Heart left ventricle (tissue), 16 donors: ENCODE data around the gene MATN1. TPM values are rescaled to one million over a fixed set of nuclear protein-coding genes. Genes with fewer than 3 reads are reported as not detected.

ENCODE experiments used
- ATAC-seq, 4 donors: fragments of 200-7000 bp; cut with Tn5 transposase; one replicate each; pipeline ENCODE4 v1.9.1; 2020 to 2022; ENCODE audit warnings: moderate library complexity in 4 of 4, mild to moderate bottlenecking in 3 of 4, moderate number of reproducible peaks in 1 of 4
- DNase-seq, 5 donors: peaks; one replicate each; pipeline ENCODE4 v3.0.0-alpha.2; 2020
- H3K27ac ChIP-seq, 12 donors: fragments of 200-600 bp; sonication (generic) in 4 of 12; one replicate each; pipeline versions ENCODE4 v1.5.0 to v1.8.0; 2016 to 2022; ENCODE audit warnings: mild to moderate bottlenecking in 2 of 12
- H3K27me3 ChIP-seq, 9 donors: fragments of 200-600 bp; sonication (generic) in 2 of 9; one replicate each; pipeline versions ENCODE4 v1.5.1 to v1.8.0; 2016 to 2022; ENCODE audit warnings: mild to moderate bottlenecking in 3 of 9
- H3K36me3 ChIP-seq, 9 donors: fragments of 200-600 bp; sonication (generic) in 2 of 9; one replicate each; pipeline versions ENCODE4 v1.5.0 to v1.8.0; 2018 to 2022; ENCODE audit warnings: mild to moderate bottlenecking in 2 of 9
- H3K4me1 ChIP-seq, 12 donors: fragments of 200-600 bp; sonication (generic) in 4 of 12; one replicate each; pipeline versions ENCODE4 v1.5.0 to v1.8.0; 2016 to 2022; ENCODE audit warnings: mild to moderate bottlenecking in 3 of 12
- H3K4me3 ChIP-seq, 12 donors: fragments of 200-600 bp; sonication (generic) in 4 of 12; one replicate each; pipeline versions ENCODE4 v1.5.0 to v1.8.0; 2017 to 2022; ENCODE audit warnings: mild to moderate bottlenecking in 9 of 12, moderate library complexity in 4 of 12
- H3K9me3 ChIP-seq, 12 donors: fragments of 200-600 bp; sonication (generic) in 4 of 12; one replicate each; pipeline versions ENCODE4 v1.5.0 to v1.8.0; 2016 to 2022; ENCODE audit warnings: mild to moderate bottlenecking in 1 of 12
- CTCF ChIP-seq, 12 donors: fragments of 200-600 bp; sonication (generic) in 4 of 12; IDR thresholded peaks; one replicate each; pipeline versions ENCODE4 v1.5.0 to v1.8.0; 2018 to 2022; ENCODE audit warnings: antibody characterized with exemption in 12 of 12, mild to moderate bottlenecking in 5 of 12
- POLR2A ChIP-seq, 2 donors: fragments of 450-650 bp; IDR thresholded peaks; one replicate each; pipeline ENCODE4 v1.6.1; 2017; ENCODE audit warnings: antibody characterized with exemption in 2 of 2, mild to moderate bottlenecking in 2 of 2, moderate library complexity in 2 of 2
- WGBS, 4 donors: extraction: QIAGEN DNeasy Blood & Tissue Kit in 2 of 4; methylation state at CpG; one replicate each; pipeline versions ENCODE4 v1.1.5 to v1.1.7; 2013 to 2018; 5-methylcytosine and 5-hydroxymethylcytosine counted together
- intact Hi-C, 10 donors: fragments of 100-400 bp; cut with DNase I; formaldehyde crosslinking; loops; one replicate each; pipeline versions ENCODE4 v1.11.1 to v1.14.2; 2022
- polyA plus RNA-seq, 2 donors: library from polyadenylated mRNA; stranded (reverse); fragments of 200-250 nt; gene quantifications; one replicate each; pipeline ENCODE4 v1.2.3, GENCODE V29; 2013
- total RNA-seq, 9 donors: library from RNA; depleted of rRNA in 2 of 9; stranded (reverse); fragments of >200 nt in 2 of 9; fragmentation: NEBNext Ultra II Directional in 3 of 9; extraction: Animal tissue kit (Norgen Biotek cat#: 25700) in 3 of 9; gene quantifications; one replicate each; pipeline versions ENCODE4 v1.1.0 to v1.2.4, GENCODE V29; 2016 to 2023
- donor health status: ischemic (EF 13 %, LVEDD 7.1; RV severe dilation, severe dysfunction).
- donor health status: healthy with polysubstance abuse.
- donor health status: DM: no; HTN: yes; CAD: no.
- donor health status: DM: no; HTN: no; CAD: no.
- donor health status: ischemic (EF 25% LVEDD 6.9; RV normal size, moderate dysfunction).
- donor health status: ischemic (EF 25% LVEDD 5.7; RV mildly dilated, moderate dysfunction).
- donor health status: healthy.
- donor health status: DM: yes; HTN: yes; CAD: no.
- donor health status: ischemic (EF 35%, LVEDD 5.7; RV mildly dilated, moderate dysfunction).
- donor health status: nonischemic (EF 11% LVEDD 7.7; RV severe dilation, severe dysfunction).
- donor health status: DM: yes; HTN: yes; CAD: no.
- donor health status: PGD.
- donor health status: ischemic (EF 29% LVEDD 5.4; RV normal size, mild dysfunction).
- donor health status: nonischemic (EF 23%, LVEDD 6.1; RV moderate dilation, normal function).

The MATN1 gene
- total and polyA plus RNA-seq, 11 donors, result 0.67 TPM; not detected in 10

DNA sequence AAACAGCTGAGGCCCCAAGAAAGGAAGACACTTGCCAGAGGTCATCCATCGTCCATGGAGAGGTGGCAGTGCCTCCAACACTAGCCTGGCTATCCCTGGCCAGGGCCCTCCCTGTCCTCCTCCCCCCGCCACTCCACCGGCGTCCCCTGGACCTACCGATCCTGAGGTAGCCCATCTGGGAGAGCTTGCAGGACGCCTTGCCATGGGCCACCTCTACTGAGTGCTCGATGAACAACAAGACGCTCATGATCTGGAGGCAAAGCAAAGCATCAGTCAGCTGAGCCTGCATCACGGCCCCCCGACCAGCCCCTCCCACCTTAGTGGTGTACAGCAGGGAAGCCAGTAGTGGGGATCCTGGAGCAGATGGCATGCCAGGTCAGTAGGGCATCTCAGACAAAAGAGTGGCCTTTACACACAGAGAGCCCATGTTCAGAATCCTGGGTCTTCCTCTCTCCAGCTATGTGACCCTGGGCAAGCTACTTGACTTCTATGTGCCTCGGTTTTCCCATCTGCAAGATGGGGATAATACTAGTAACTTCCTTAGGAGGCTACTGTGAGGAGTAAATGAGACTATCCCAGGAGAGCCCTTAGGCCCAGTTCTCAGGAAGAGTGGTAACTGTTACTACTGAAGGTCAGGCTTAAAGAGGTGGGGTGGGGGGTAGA is 19.0 kb upstream of the MATN1 start:
- DNase-seq (no peak), ATAC-seq (no peak)
- Histone ChIP-seq H3K4me3 (no peak overlapping the region), H3K36me3 (peaks cover 0 to 48% (median 0%) of the 10 kb centered on the region in 9 donors), H3K4me1 (peaks cover 0 to 70% (median 0%) of the 10 kb centered on the region in 12 donors), H3K9me3 (no peaks in the 10 kb centered on the region), H3K27ac (peak overlapping the region in 1 of 12 donors; percentile 27), H3K27me3 (peaks cover 0 to 11% (median 0%) of the 10 kb centered on the region in 9 donors)
- 83 to 90% (median 85%) methylated on average over 11 of the region's 11 CpGs for WGBS, 4 donors
- TF ChIP-seq CTCF (IDR thresholded peaks at IDR 0.05) (no peak), POLR2A (IDR thresholded peaks at IDR 0.05) (no peak)
- intact Hi-C loops, result no loop called here

GRCh38 chr1:30741239-30741894 is 18.0 kb upstream of the MATN1 start:
- 63 to 70% (median 66%) methylated on average over 12 of the region's 12 CpGs for WGBS, 4 donors
- intact Hi-C loops, result no loop called here
- no peak for DNase-seq
- peak overlapping the region in 1 of 12 donors; percentile 32 for H3K27ac ChIP-seq
- no peak overlapping the region for H3K4me3 ChIP-seq
- peaks cover 0 to 59% (median 0%) of the 10 kb centered on the region in 9 donors for H3K36me3 ChIP-seq
- no peak for ATAC-seq
- no peak for TF ChIP-seq POLR2A (IDR thresholded peaks at IDR 0.05)
- no peak for TF ChIP-seq CTCF (IDR thresholded peaks at IDR 0.05)
- no peaks in the 10 kb centered on the region for H3K9me3 ChIP-seq
- H3K27me3 ChIP-seq, result peaks cover 0 to 11% (median 0%) of the 10 kb centered on the region in 9 donors
- H3K4me1 ChIP-seq, result peaks cover 0 to 60% (median 0%) of the 10 kb centered on the region in 12 donors

- ATAC-seq, result no peak
- Histone ChIP-seq H3K27ac (no peak overlapping the region), H3K36me3 (peaks cover 0 to 67% (median 0%) of the 10 kb centered on the region in 9 donors), H3K4me3 (no peak overlapping the region), H3K27me3 (peaks cover 0 to 11% (median 0%) of the 10 kb centered on the region in 9 donors), H3K4me1 (peaks cover 0 to 52% (median 0%) of the 10 kb centered on the region in 12 donors), H3K9me3 (no peaks in the 10 kb centered on the region)
- intact Hi-C loops, result no loop called here
- WGBS, 4 donors, result 75 to 85% (median 79%) methylated on average over 12 to 15 of the region's 15 CpGs
- TF ChIP-seq POLR2A (IDR thresholded peaks at IDR 0.05) (no peak), CTCF (IDR thresholded peaks at IDR 0.05) (no peak)
- DNase-seq, result no peak
Measured at GRCh38 chr1:30740251-30741238, 17.2 kb upstream of the MATN1 start.
